ENCODE measurements around the gene CASP8AP2. TPM values are rescaled to one million over a fixed set of nuclear protein-coding genes. Genes with fewer than 3 reads are reported as not detected.
"Not testable (repeated sequence)": the region's sequence is repeated elsewhere in the genome, so short reads cannot be mapped to it uniquely, and the experiment has no call there.

The CASP8AP2 gene
- total RNA-seq = 19.5 TPM
- 9.4 TPM for polyA plus RNA-seq
- long read RNA-seq, donor 1, partial matches to known transcripts = 0 of 1 reads
- long read RNA-seq, donor 1, other reads (novel, unspliced or antisense) = 0 of 1 reads
- long read RNA-seq, donor 2 = 0 reads
- long read RNA-seq, donor 3 = 0 reads
- long read RNA-seq, donor 4, partial matches to known transcripts = 6 of 7 reads
- long read RNA-seq, donor 4, other reads (novel, unspliced or antisense) = 0 of 7 reads
- long read RNA-seq, donor 5, partial matches to known transcripts = 8 of 15 reads
- long read RNA-seq, donor 5, other reads (novel, unspliced or antisense) = 0 of 15 reads
- long read RNA-seq, donor 6, partial matches to known transcripts = 18 of 20 reads
- long read RNA-seq, donor 6, other reads (novel, unspliced or antisense) = 0 of 20 reads
- long read RNA-seq, donor 7, partial matches to known transcripts = 0 of 3 reads
- long read RNA-seq, donor 7, other reads (novel, unspliced or antisense) = 0 of 3 reads
- long read RNA-seq, donor 8, partial matches to known transcripts = 0 of 1 reads
- long read RNA-seq, donor 8, other reads (novel, unspliced or antisense) = 0 of 1 reads
- long read RNA-seq, donor 9, partial matches to known transcripts = 0 of 4 reads
- long read RNA-seq, donor 9, other reads (novel, unspliced or antisense) = 0 of 4 reads
- long read RNA-seq, donor 10, partial matches to known transcripts = 5 of 10 reads
- long read RNA-seq, donor 10, other reads (novel, unspliced or antisense) = 0 of 10 reads

- Histone ChIP-seq H3K9me3 (ENCODE audit: control insufficient read depth in 2 of 2, insufficient read depth in 1 of 2, low read length in 1 of 2) (no peaks in the 10 kb centered on the region), H3K4me1 (ENCODE audit: control insufficient read depth in 2 of 2, insufficient read depth in 2 of 2, low read length in 2 of 2) (peaks cover 4 to 15% of the 10 kb centered on the region in 2 donors), H3K27me3 (ENCODE audit: control insufficient read depth in 2 of 2, insufficient read depth in 1 of 2, low read length in 1 of 2) (no peaks in the 10 kb centered on the region), H3K4me3 (ENCODE audit: low read length in 2 of 2) (peak within 1 kb of the TSS; percentile 88 to 92), H3K36me3 (ENCODE audit: control insufficient read depth in 2 of 2, insufficient read depth in 2 of 2, low read length in 1 of 2) (peaks cover 0 to 15% of the 10 kb centered on the region in 2 donors), H3K27ac (ENCODE audit: low read depth in 1 of 2, low read length in 1 of 2) (peak within 1 kb of the TSS; percentile 92 to 97)
- peak; percentile 95 to 99 (median 98) for DNase-seq (ENCODE audit: low read depth in 6 of 9, low spot score in 9 of 9)
- under 1% methylated on average over 41 of the region's 41 CpGs for WGBS
These were observed at the start of gene CASP8AP2 for GRCh38 chr6:89829472-89830169. Gene CASP8AP2 (plus strand): TSS chr6:89829880.

- 99% methylated on average over 6 of the region's 6 CpGs for WGBS
- Histone ChIP-seq H3K4me1 (ENCODE audit: control insufficient read depth in 2 of 2, insufficient read depth in 2 of 2, low read length in 2 of 2) (no peaks in the 10 kb centered on the region), H3K36me3 (ENCODE audit: control insufficient read depth in 2 of 2, insufficient read depth in 2 of 2, low read length in 1 of 2) (peaks cover 18 to 39% of the 10 kb centered on the region in 2 donors), H3K9me3 (ENCODE audit: control insufficient read depth in 2 of 2, insufficient read depth in 1 of 2, low read length in 1 of 2) (no peaks in the 10 kb centered on the region), H3K27ac (ENCODE audit: low read depth in 1 of 2, low read length in 1 of 2) (no peak overlapping the region), H3K27me3 (ENCODE audit: control insufficient read depth in 2 of 2, insufficient read depth in 1 of 2, low read length in 1 of 2) (no peaks in the 10 kb centered on the region), H3K4me3 (ENCODE audit: low read length in 2 of 2) (no peak overlapping the region)
- no peak for DNase-seq (ENCODE audit: low read depth in 6 of 9, low spot score in 9 of 9)
These were observed 48.3 kb upstream of the CASP8AP2 start for GRCh38 chr6:89781070-89782034.

- DNase-seq (ENCODE audit: low read depth in 6 of 9, low spot score in 9 of 9) = no peak
- no peaks in the 10 kb centered on the region for H3K4me1 ChIP-seq (ENCODE audit: control insufficient read depth in 2 of 2, insufficient read depth in 2 of 2, low read length in 2 of 2)
- WGBS = 96% methylated on average over 1 of the region's 1 CpG
- no peak overlapping the region for H3K27ac ChIP-seq (ENCODE audit: low read depth in 1 of 2, low read length in 1 of 2)
- H3K9me3 ChIP-seq (ENCODE audit: control insufficient read depth in 2 of 2, insufficient read depth in 1 of 2, low read length in 1 of 2) = no peaks in the 10 kb centered on the region
- H3K4me3 ChIP-seq (ENCODE audit: low read length in 2 of 2) = no peak overlapping the region
- H3K36me3 ChIP-seq (ENCODE audit: control insufficient read depth in 2 of 2, insufficient read depth in 2 of 2, low read length in 1 of 2) = peaks cover 18 to 39% of the 10 kb centered on the region in 2 donors
- no peaks in the 10 kb centered on the region for H3K27me3 ChIP-seq (ENCODE audit: control insufficient read depth in 2 of 2, insufficient read depth in 1 of 2, low read length in 1 of 2)
These were observed 47.5 kb upstream of the CASP8AP2 start for GRCh38 chr6:89782222-89782621.

- WGBS = 96% methylated on average over 7 of the region's 7 CpGs
- H3K4me3 ChIP-seq (ENCODE audit: low read length in 2 of 2); H3K4me1 ChIP-seq (ENCODE audit: control insufficient read depth in 2 of 2, insufficient read depth in 2 of 2, low read length in 2 of 2); H3K27me3 ChIP-seq (ENCODE audit: control insufficient read depth in 2 of 2, insufficient read depth in 1 of 2, low read length in 1 of 2); DNase-seq (ENCODE audit: low read depth in 6 of 9, low spot score in 9 of 9); H3K27ac ChIP-seq (ENCODE audit: low read depth in 1 of 2, low read length in 1 of 2); H3K9me3 ChIP-seq (ENCODE audit: control insufficient read depth in 2 of 2, insufficient read depth in 1 of 2, low read length in 1 of 2): not testable (repeated sequence)
- H3K36me3 ChIP-seq (ENCODE audit: control insufficient read depth in 2 of 2, insufficient read depth in 2 of 2, low read length in 1 of 2) = peaks cover 18 to 46% of the 10 kb centered on the region in 2 donors
These were observed 46.4 kb upstream of the CASP8AP2 start for GRCh38 chr6:89783293-89783692.

GRCh38 chr6:89784838-89785237 lies 44.8 kb upstream of the CASP8AP2 start:
- H3K4me1 ChIP-seq (ENCODE audit: control insufficient read depth in 2 of 2, insufficient read depth in 2 of 2, low read length in 2 of 2) = no peaks in the 10 kb centered on the region
- H3K9me3 ChIP-seq (ENCODE audit: control insufficient read depth in 2 of 2, insufficient read depth in 1 of 2, low read length in 1 of 2) = no peaks in the 10 kb centered on the region
- H3K4me3 ChIP-seq (ENCODE audit: low read length in 2 of 2) = no peak overlapping the region
- DNase-seq (ENCODE audit: low read depth in 6 of 9, low spot score in 9 of 9) = no peak
- H3K36me3 ChIP-seq (ENCODE audit: control insufficient read depth in 2 of 2, insufficient read depth in 2 of 2, low read length in 1 of 2) = peaks cover 18 to 55% of the 10 kb centered on the region in 2 donors
- no peaks in the 10 kb centered on the region for H3K27me3 ChIP-seq (ENCODE audit: control insufficient read depth in 2 of 2, insufficient read depth in 1 of 2, low read length in 1 of 2)
- 98% methylated on average over 6 of the region's 6 CpGs for WGBS
- H3K27ac ChIP-seq (ENCODE audit: low read depth in 1 of 2, low read length in 1 of 2) = no peak overlapping the region

- peaks cover 14 to 53% of the 10 kb centered on the region in 2 donors for H3K36me3 ChIP-seq (ENCODE audit: control insufficient read depth in 2 of 2, insufficient read depth in 2 of 2, low read length in 1 of 2)
- 97% methylated on average over 2 of the region's 2 CpGs for WGBS
These were observed 42.7 kb upstream of the CASP8AP2 start for GRCh38 chr6:89786970-89787369.

GRCh38 chr6:89787660-89788328 lies 41.9 kb upstream of the CASP8AP2 start:
- no peak for DNase-seq (ENCODE audit: low read depth in 6 of 9, low spot score in 9 of 9)
- no peaks in the 10 kb centered on the region for H3K4me1 ChIP-seq (ENCODE audit: control insufficient read depth in 2 of 2, insufficient read depth in 2 of 2, low read length in 2 of 2)
- peaks cover 12 to 56% of the 10 kb centered on the region in 2 donors for H3K36me3 ChIP-seq (ENCODE audit: control insufficient read depth in 2 of 2, insufficient read depth in 2 of 2, low read length in 1 of 2)
- no peak overlapping the region for H3K4me3 ChIP-seq (ENCODE audit: low read length in 2 of 2)
- WGBS = 95% methylated on average over 7 of the region's 7 CpGs
- no peak overlapping the region for H3K27ac ChIP-seq (ENCODE audit: low read depth in 1 of 2, low read length in 1 of 2)
- no peaks in the 10 kb centered on the region for H3K9me3 ChIP-seq (ENCODE audit: control insufficient read depth in 2 of 2, insufficient read depth in 1 of 2, low read length in 1 of 2)
- H3K27me3 ChIP-seq (ENCODE audit: control insufficient read depth in 2 of 2, insufficient read depth in 1 of 2, low read length in 1 of 2) = no peaks in the 10 kb centered on the region

More at GRCh38 chr6:89786970-89787369, 42.7 kb upstream of the CASP8AP2 start:
- no peak overlapping the region for H3K27ac ChIP-seq (ENCODE audit: low read depth in 1 of 2, low read length in 1 of 2)
- H3K4me1 ChIP-seq (ENCODE audit: control insufficient read depth in 2 of 2, insufficient read depth in 2 of 2, low read length in 2 of 2) = no peaks in the 10 kb centered on the region
- H3K9me3 ChIP-seq (ENCODE audit: control insufficient read depth in 2 of 2, insufficient read depth in 1 of 2, low read length in 1 of 2) = no peaks in the 10 kb centered on the region
- DNase-seq (ENCODE audit: low read depth in 6 of 9, low spot score in 9 of 9) = no peak
- H3K27me3 ChIP-seq (ENCODE audit: control insufficient read depth in 2 of 2, insufficient read depth in 1 of 2, low read length in 1 of 2) = no peaks in the 10 kb centered on the region
- no peak overlapping the region for H3K4me3 ChIP-seq (ENCODE audit: low read length in 2 of 2)

- H3K4me1 ChIP-seq (ENCODE audit: control insufficient read depth in 2 of 2, insufficient read depth in 2 of 2, low read length in 2 of 2) = peaks cover 8 to 13% of the 10 kb centered on the region in 2 donors
- H3K4me3 ChIP-seq (ENCODE audit: low read length in 2 of 2) = no peak overlapping the region
- H3K36me3 ChIP-seq (ENCODE audit: control insufficient read depth in 2 of 2, insufficient read depth in 2 of 2, low read length in 1 of 2) = peaks cover 5 to 52% of the 10 kb centered on the region in 2 donors
- no peaks in the 10 kb centered on the region for H3K27me3 ChIP-seq (ENCODE audit: control insufficient read depth in 2 of 2, insufficient read depth in 1 of 2, low read length in 1 of 2)
- DNase-seq (ENCODE audit: low read depth in 6 of 9, low spot score in 9 of 9) = no peak
- WGBS = 95% methylated on average over 1 of the region's 1 CpG
- no peaks in the 10 kb centered on the region for H3K9me3 ChIP-seq (ENCODE audit: control insufficient read depth in 2 of 2, insufficient read depth in 1 of 2, low read length in 1 of 2)
- H3K27ac ChIP-seq (ENCODE audit: low read depth in 1 of 2, low read length in 1 of 2) = no peak overlapping the region
These were observed 39.7 kb upstream of the CASP8AP2 start for GRCh38 chr6:89789980-89790379.
